ENCODE results near the gene NLRP12.
"Not testable (repeated sequence)": the region's sequence is repeated elsewhere in the genome, so short reads cannot be mapped to it uniquely, and the experiment has no call there.

DNA sequence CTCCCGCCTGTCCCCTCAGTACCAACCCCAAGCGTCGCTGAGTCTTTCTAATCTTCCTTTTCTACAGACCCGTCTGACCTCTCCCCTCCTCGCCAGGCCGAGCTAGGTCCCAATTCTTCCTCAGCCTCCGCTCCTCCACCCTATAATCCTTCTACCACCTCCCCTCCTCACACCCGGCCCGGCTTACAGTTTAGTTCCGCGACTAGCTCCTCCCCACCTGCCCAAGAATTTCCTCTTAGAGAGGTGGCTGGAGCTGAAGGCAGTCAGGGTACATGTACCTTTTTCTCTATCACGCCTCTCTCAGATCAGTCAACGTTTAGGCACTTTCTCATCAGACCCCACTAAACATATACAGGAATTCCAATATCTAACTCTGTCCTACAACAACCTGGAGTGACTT is 8.7 kb upstream of the NLRP12 start:
- TF ChIP-seq, protein P1, sequence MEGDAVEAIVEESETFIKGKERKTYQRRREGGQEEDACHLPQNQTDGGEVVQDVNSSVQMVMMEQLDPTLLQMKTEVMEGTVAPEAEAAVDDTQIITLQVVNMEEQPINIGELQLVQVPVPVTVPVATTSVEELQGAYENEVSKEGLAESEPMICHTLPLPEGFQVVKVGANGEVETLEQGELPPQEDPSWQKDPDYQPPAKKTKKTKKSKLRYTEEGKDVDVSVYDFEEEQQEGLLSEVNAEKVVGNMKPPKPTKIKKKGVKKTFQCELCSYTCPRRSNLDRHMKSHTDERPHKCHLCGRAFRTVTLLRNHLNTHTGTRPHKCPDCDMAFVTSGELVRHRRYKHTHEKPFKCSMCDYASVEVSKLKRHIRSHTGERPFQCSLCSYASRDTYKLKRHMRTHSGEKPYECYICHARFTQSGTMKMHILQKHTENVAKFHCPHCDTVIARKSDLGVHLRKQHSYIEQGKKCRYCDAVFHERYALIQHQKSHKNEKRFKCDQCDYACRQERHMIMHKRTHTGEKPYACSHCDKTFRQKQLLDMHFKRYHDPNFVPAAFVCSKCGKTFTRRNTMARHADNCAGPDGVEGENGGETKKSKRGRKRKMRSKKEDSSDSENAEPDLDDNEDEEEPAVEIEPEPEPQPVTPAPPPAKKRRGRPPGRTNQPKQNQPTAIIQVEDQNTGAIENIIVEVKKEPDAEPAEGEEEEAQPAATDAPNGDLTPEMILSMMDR (IDR thresholded peaks at IDR 0.05; ENCODE audit: insufficient read depth, low read length): not testable (repeated sequence)
- not testable (repeated sequence) for TF ChIP-seq POLR2AphosphoS5 (IDR thresholded peaks at IDR 0.05; ENCODE audit: low read depth); GABPA (IDR thresholded peaks at IDR 0.05; ENCODE audit: low read depth); SPI1 (IDR thresholded peaks at IDR 0.05; ENCODE audit: borderline replicate concordance, low read depth)
- TF ChIP-seq, protein P2, sequence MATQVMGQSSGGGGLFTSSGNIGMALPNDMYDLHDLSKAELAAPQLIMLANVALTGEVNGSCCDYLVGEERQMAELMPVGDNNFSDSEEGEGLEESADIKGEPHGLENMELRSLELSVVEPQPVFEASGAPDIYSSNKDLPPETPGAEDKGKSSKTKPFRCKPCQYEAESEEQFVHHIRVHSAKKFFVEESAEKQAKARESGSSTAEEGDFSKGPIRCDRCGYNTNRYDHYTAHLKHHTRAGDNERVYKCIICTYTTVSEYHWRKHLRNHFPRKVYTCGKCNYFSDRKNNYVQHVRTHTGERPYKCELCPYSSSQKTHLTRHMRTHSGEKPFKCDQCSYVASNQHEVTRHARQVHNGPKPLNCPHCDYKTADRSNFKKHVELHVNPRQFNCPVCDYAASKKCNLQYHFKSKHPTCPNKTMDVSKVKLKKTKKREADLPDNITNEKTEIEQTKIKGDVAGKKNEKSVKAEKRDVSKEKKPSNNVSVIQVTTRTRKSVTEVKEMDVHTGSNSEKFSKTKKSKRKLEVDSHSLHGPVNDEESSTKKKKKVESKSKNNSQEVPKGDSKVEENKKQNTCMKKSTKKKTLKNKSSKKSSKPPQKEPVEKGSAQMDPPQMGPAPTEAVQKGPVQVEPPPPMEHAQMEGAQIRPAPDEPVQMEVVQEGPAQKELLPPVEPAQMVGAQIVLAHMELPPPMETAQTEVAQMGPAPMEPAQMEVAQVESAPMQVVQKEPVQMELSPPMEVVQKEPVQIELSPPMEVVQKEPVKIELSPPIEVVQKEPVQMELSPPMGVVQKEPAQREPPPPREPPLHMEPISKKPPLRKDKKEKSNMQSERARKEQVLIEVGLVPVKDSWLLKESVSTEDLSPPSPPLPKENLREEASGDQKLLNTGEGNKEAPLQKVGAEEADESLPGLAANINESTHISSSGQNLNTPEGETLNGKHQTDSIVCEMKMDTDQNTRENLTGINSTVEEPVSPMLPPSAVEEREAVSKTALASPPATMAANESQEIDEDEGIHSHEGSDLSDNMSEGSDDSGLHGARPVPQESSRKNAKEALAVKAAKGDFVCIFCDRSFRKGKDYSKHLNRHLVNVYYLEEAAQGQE (IDR thresholded peaks at IDR 0.05; ENCODE audit: insufficient replicate concordance, low read depth): not testable (repeated sequence)

Data from HL-60 (cell line).